ENCODE data around the gene EAF1. TPM values are rescaled to one million over a fixed set of nuclear protein-coding genes. Genes with fewer than 3 reads are reported as not detected.
"Not testable (repeated sequence)": the region's sequence is repeated elsewhere in the genome, so short reads cannot be mapped to it uniquely, and the experiment has no call there.

EAF1 gene
- total and polyA plus RNA-seq, 2 donors (not counting 1 experiment from before 2014, with no cell fraction given): 8.3 to 19.8 TPM

- Histone ChIP-seq H3K79me2 (ENCODE audit: control insufficient read depth, insufficient read depth, low read length) (no peaks in the 10 kb centered on the region), H3K4me2 (replicated peaks; ENCODE audit: low read depth, low read length, poor library complexity, severe bottlenecking) (no peak overlapping the region), H3K9me3 (ENCODE audit: control extremely low read depth in 1 of 3, control insufficient read depth in 2 of 3, insufficient read depth in 1 of 3, low read length in 2 of 3) (no peaks in the 10 kb centered on the region), H3K4me3 (ENCODE audit: control extremely low read depth in 1 of 5, extremely low read depth in 1 of 5, insufficient read depth in 1 of 5, low read depth in 2 of 5, low read length in 4 of 5) (no peak overlapping the region), H3K4me1 (ENCODE audit: control insufficient read depth in 2 of 2, insufficient read depth in 2 of 2, low read length in 2 of 2) (peaks cover 7 to 9% of the 10 kb centered on the region in 2 donors), H3K36me3 (replicated peaks in 1 of 2; ENCODE audit: control extremely low read depth in 1 of 2, control insufficient read depth in 1 of 2, extremely low read depth in 1 of 2, insufficient read depth in 2 of 2, low read length in 1 of 2) (peaks cover 7 to 46% of the 10 kb centered on the region in 2 experiments), H4K20me1 (ENCODE audit: control insufficient read depth, insufficient read depth, low read length, poor library complexity, severe bottlenecking) (no peaks in the 10 kb centered on the region), H3K27ac (ENCODE audit: low read length in 2 of 2) (no peak overlapping the region), H3K27me3 (replicated peaks in 1 of 4; ENCODE audit: control extremely low read depth in 1 of 4, control insufficient read depth in 3 of 4, insufficient read depth in 4 of 4, low read length in 3 of 4) (no peaks in the 10 kb centered on the region), H3K9ac (ENCODE audit: low read length) (no peak overlapping the region), H2AFZ (ENCODE audit: insufficient read depth, low read depth, low read length, poor library complexity, severe bottlenecking) (no peak overlapping the region)
- CTCF ChIA-PET: interaction anchor here (8.1 to 14.6 kb wide), 2 partner anchors 144 to 207 kb away, joined by 305 to 421 read pairs; partner anchors contain the start of gene CAPN7
- no peaks in the 10 kb centered on the region for H3K27me3 Mint-ChIP-seq
- H3K27ac Mint-ChIP-seq: no peak overlapping the region
- peaks cover 9% of the 10 kb centered on the region for H3K4me1 Mint-ChIP-seq
- TF ChIP-seq CTCF (IDR thresholded peaks at IDR 0.05) (no peak), EZH2 (IDR thresholded peaks at IDR 0.05; ENCODE audit: borderline replicate concordance, insufficient read depth, low read depth, low read length, poor library complexity, severe bottlenecking) (no peak)
- no peak for ATAC-seq (ENCODE audit: low read depth)
- no CpG with 5 or more reads among the region's 2 CpGs for WGBS (ENCODE audit: insufficient coverage)
- POLR2A ChIA-PET: no interaction called here
- no peak overlapping the region for H3K4me3 Mint-ChIP-seq
- intact Hi-C loops (cut with micrococcal nuclease): loop anchor here (10.0 kb wide), 1 partner anchor 485 kb away; no protein-coding TSS in a partner anchor
- no peak for DNase-seq
- no peaks in the 10 kb centered on the region for H3K9me3 Mint-ChIP-seq (ENCODE audit: insufficient read depth)
These were observed 17.6 kb upstream of the EAF1 start for GRCh38 chr3:15409774-15410173.

GRCh38 chr3:15410966-15411365, 16.4 kb upstream of the EAF1 start:
- POLR2A ChIA-PET; H3K4me2 ChIP-seq (replicated peaks; ENCODE audit: low read depth, low read length, poor library complexity, severe bottlenecking); H3K4me3 ChIP-seq (ENCODE audit: control extremely low read depth in 1 of 5, extremely low read depth in 1 of 5, insufficient read depth in 1 of 5, low read depth in 2 of 5, low read length in 4 of 5); H3K9ac ChIP-seq (ENCODE audit: low read length); H3K9me3 ChIP-seq (ENCODE audit: control extremely low read depth in 1 of 3, control insufficient read depth in 2 of 3, insufficient read depth in 1 of 3, low read length in 2 of 3); H3K79me2 ChIP-seq (ENCODE audit: control insufficient read depth, insufficient read depth, low read length); H3K4me1 ChIP-seq (ENCODE audit: control insufficient read depth in 2 of 2, insufficient read depth in 2 of 2, low read length in 2 of 2); H3K27me3 ChIP-seq (replicated peaks in 1 of 4; ENCODE audit: control extremely low read depth in 1 of 4, control insufficient read depth in 3 of 4, insufficient read depth in 4 of 4, low read length in 3 of 4); H3K4me1 Mint-ChIP-seq; H3K27me3 Mint-ChIP-seq; H4K20me1 ChIP-seq (ENCODE audit: control insufficient read depth, insufficient read depth, low read length, poor library complexity, severe bottlenecking); DNase-seq; H2AFZ ChIP-seq (ENCODE audit: insufficient read depth, low read depth, low read length, poor library complexity, severe bottlenecking); ATAC-seq (ENCODE audit: low read depth); H3K27ac Mint-ChIP-seq; intact Hi-C loops (cut with micrococcal nuclease); H3K27ac ChIP-seq (ENCODE audit: low read length in 2 of 2); H3K9me3 Mint-ChIP-seq (ENCODE audit: insufficient read depth); H3K4me3 Mint-ChIP-seq: not testable (repeated sequence)
- peaks cover 15 to 58% of the 10 kb centered on the region in 2 experiments for H3K36me3 ChIP-seq (replicated peaks in 1 of 2; ENCODE audit: control extremely low read depth in 1 of 2, control insufficient read depth in 1 of 2, extremely low read depth in 1 of 2, insufficient read depth in 2 of 2, low read length in 1 of 2)
- CTCF ChIA-PET: interaction anchor here (2.0 kb wide), 1 partner anchor 143 kb away, joined by 6 read pairs; no protein-coding TSS in a partner anchor
- 100% methylated on average over 2 of the region's 7 CpGs for WGBS (ENCODE audit: insufficient coverage)

Measured in B cell (primary cell).